HepG2 (cell line): ENCODE measurements around the gene BRAF. TPM values are rescaled to one million over a fixed set of nuclear protein-coding genes. Genes with fewer than 3 reads are reported as not detected.

Source experiments
- DDIT3 ChIP-seq: sonication (generic); formaldehyde crosslinking; IDR thresholded peaks from 2 replicates; pipeline ENCODE4 v1.4.0; 2020; ENCODE audit warnings: mild to moderate bottlenecking, missing genetic modification reagents
- ELK4 ChIP-seq: sonication (generic); formaldehyde crosslinking; IDR thresholded peaks from 2 replicates; pipeline ENCODE4 v1.9.0; 2021; ENCODE audit warnings: missing genetic modification reagents, borderline replicate concordance
- MATR3 ChIP-seq: sonication (generic); formaldehyde crosslinking; IDR thresholded peaks from 2 replicates; pipeline ENCODE4 v1.4.0; 2020; ENCODE audit warnings: missing genetic modification reagents
- TARDBP ChIP-seq: sonication (generic); formaldehyde crosslinking; IDR thresholded peaks from 2 replicates; pipeline ENCODE4 v1.8.0; 2022; ENCODE audit warnings: mild to moderate bottlenecking, missing genetic modification reagents
- ZNF407 ChIP-seq: sonication (generic); formaldehyde crosslinking; IDR thresholded peaks from one replicate; pipeline ENCODE4 v1.5.1; 2020; ENCODE audit warnings: mild to moderate bottlenecking, missing genetic modification reagents; ENCODE audit errors: not compliant biosample characterization
- ZNF441 ChIP-seq: sonication (generic); formaldehyde crosslinking; IDR thresholded peaks from 2 replicates; pipeline ENCODE4 v1.7.0; 2021; ENCODE audit warnings: missing genetic modification reagents, borderline replicate concordance
- ZNF513 ChIP-seq: sonication (generic); formaldehyde crosslinking; conservative IDR thresholded peaks from 2 replicates; pipeline ENCODE4 v1.5.0; 2020; ENCODE audit warnings: missing genetic modification reagents
- polyA plus RNA-seq, 8 experiments: library from polyadenylated mRNA; depleted of rRNA in 3 of 8; stranded (reverse) in 7 of 8; unstranded in 1 of 8; fragments of >200 nt; fragmentation: Illumina TruSeq in 4 of 8; extraction: Trizol in 4 of 8; gene quantifications; 2 replicates each; pipeline versions ENCODE4 v1.2.1 to v1.2.3, GENCODE V29; 2011 to 2016; ENCODE audit warnings: low read depth in 4 of 8, missing spikeins in 1 of 8, mixed read lengths in 1 of 8; ENCODE audit not compliant: insufficient read depth in 1 of 8
- total RNA-seq, 5 experiments: library from RNA; depleted of rRNA; stranded (reverse); fragments of >200 nt; fragmentation: Illumina TruSeq; extraction: Trizol; gene quantifications; 2 replicates each; pipeline ENCODE4 v1.2.3, GENCODE V29; 2016; ENCODE audit warnings: low read depth in 1 of 5
- TF ChIP-seq, protein P1 (sequence below): sonication (generic); formaldehyde crosslinking; IDR thresholded peaks from 2 replicates; pipeline ENCODE4 v1.4.0; 2020; ENCODE audit warnings: low read depth, missing genetic modification reagents
- TF ChIP-seq, protein P2 (sequence below): sonication (generic); formaldehyde crosslinking; IDR thresholded peaks from 2 replicates; pipeline ENCODE4 v1.4.0; 2020; ENCODE audit warnings: mild to moderate bottlenecking, missing genetic modification reagents

The BRAF gene
- total and polyA plus RNA-seq, 2 of the 13 experiments (the other 11 are each of a cell fraction or from before 2014, with no cell fraction given): 12.5 to 13.4 TPM

- TF ChIP-seq ZNF407 (CRISPR knock-in tag): peak; percentile 23
- TF ChIP-seq, protein P1, sequence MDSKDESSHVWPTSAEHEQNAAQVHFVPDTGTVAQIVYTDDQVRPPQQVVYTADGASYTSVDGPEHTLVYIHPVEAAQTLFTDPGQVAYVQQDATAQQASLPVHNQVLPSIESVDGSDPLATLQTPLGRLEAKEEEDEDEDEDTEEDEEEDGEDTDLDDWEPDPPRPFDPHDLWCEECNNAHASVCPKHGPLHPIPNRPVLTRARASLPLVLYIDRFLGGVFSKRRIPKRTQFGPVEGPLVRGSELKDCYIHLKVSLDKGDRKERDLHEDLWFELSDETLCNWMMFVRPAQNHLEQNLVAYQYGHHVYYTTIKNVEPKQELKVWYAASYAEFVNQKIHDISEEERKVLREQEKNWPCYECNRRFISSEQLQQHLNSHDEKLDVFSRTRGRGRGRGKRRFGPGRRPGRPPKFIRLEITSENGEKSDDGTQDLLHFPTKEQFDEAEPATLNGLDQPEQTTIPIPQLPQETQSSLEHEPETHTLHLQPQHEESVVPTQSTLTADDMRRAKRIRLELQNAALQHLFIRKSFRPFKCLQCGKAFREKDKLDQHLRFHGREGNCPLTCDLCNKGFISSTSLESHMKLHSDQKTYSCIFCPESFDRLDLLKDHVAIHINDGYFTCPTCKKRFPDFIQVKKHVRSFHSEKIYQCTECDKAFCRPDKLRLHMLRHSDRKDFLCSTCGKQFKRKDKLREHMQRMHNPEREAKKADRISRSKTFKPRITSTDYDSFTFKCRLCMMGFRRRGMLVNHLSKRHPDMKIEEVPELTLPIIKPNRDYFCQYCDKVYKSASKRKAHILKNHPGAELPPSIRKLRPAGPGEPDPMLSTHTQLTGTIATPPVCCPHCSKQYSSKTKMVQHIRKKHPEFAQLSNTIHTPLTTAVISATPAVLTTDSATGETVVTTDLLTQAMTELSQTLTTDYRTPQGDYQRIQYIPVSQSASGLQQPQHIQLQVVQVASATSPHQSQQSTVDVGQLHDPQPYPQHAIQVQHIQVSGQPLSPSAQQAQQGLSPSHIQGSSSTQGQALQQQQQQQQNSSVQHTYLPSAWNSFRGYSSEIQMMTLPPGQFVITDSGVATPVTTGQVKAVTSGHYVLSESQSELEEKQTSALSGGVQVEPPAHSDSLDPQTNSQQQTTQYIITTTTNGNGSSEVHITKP (CRISPR knock-in tag): peak; percentile 72; the same call in 1 of the 2 replicates
- 0 out of 2 replicates have a peak, but pooled peaks have one; percentile 16 for TF ChIP-seq ELK4 (CRISPR knock-in tag)
- TF ChIP-seq DDIT3 (CRISPR knock-in tag): no peak
- peak; percentile 80 for TF ChIP-seq TARDBP (CRISPR knock-in tag)
- peak; percentile 25; the same call in 1 of the 2 replicates for TF ChIP-seq ZNF441
- TF ChIP-seq ZNF513 (CRISPR knock-in tag): no peak
- TF ChIP-seq, protein P2, sequence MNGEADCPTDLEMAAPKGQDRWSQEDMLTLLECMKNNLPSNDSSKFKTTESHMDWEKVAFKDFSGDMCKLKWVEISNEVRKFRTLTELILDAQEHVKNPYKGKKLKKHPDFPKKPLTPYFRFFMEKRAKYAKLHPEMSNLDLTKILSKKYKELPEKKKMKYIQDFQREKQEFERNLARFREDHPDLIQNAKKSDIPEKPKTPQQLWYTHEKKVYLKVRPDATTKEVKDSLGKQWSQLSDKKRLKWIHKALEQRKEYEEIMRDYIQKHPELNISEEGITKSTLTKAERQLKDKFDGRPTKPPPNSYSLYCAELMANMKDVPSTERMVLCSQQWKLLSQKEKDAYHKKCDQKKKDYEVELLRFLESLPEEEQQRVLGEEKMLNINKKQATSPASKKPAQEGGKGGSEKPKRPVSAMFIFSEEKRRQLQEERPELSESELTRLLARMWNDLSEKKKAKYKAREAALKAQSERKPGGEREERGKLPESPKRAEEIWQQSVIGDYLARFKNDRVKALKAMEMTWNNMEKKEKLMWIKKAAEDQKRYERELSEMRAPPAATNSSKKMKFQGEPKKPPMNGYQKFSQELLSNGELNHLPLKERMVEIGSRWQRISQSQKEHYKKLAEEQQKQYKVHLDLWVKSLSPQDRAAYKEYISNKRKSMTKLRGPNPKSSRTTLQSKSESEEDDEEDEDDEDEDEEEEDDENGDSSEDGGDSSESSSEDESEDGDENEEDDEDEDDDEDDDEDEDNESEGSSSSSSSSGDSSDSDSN: peak; percentile 88
- TF ChIP-seq MATR3 (CRISPR knock-in tag): no peak
Observed at GRCh38 chr7:140696680-140697446, 227.9 kb downstream of the BRAF start, which contains the start of gene NDUFB2 (continued).
